Measurements from ENCODE around the gene NABP2. TPM values are rescaled to one million over a fixed set of nuclear protein-coding genes. Genes with fewer than 3 reads are reported as not detected.

The NABP2 gene
- total RNA-seq, 1 donor from 2014 or later: 40.5 TPM

DNA sequence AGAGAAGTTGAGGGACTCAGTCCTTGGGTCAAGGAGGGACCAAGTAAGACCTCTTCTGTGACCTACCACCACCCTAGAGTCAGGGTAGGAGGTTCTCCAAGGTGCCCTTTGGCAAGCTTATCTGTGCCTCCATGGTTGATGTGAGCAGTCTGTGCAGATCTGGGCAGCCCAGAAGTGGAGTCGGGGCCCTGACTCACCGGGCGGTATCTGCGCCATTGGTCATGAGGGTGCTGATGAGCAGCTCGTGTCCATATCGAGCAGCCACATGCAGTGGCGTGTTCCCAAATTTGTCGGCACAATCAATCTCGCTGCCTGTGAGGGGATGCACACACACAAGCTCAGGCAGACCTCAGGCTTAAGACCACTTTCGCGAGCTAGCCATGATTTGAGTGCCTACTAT, 28.9 kb downstream of the NABP2 start:
- no peak for DNase-seq (ENCODE audit: low read depth)
- Histone ChIP-seq H3K36me3 (ENCODE audit: control insufficient read depth, insufficient read depth, low read length) (peaks cover 45% of the 10 kb centered on the region), H3K27me3 (ENCODE audit: control insufficient read depth, insufficient read depth, low read length) (no peaks in the 10 kb centered on the region), H3K4me3 (ENCODE audit: low read depth, low read length) (no peak overlapping the region)
- FAIRE-seq: no peak
- TF ChIP-seq, protein P1, sequence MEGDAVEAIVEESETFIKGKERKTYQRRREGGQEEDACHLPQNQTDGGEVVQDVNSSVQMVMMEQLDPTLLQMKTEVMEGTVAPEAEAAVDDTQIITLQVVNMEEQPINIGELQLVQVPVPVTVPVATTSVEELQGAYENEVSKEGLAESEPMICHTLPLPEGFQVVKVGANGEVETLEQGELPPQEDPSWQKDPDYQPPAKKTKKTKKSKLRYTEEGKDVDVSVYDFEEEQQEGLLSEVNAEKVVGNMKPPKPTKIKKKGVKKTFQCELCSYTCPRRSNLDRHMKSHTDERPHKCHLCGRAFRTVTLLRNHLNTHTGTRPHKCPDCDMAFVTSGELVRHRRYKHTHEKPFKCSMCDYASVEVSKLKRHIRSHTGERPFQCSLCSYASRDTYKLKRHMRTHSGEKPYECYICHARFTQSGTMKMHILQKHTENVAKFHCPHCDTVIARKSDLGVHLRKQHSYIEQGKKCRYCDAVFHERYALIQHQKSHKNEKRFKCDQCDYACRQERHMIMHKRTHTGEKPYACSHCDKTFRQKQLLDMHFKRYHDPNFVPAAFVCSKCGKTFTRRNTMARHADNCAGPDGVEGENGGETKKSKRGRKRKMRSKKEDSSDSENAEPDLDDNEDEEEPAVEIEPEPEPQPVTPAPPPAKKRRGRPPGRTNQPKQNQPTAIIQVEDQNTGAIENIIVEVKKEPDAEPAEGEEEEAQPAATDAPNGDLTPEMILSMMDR (IDR thresholded peaks at IDR 0.05; ENCODE audit: insufficient read depth, low read length, severe bottlenecking): no peak

DNA sequence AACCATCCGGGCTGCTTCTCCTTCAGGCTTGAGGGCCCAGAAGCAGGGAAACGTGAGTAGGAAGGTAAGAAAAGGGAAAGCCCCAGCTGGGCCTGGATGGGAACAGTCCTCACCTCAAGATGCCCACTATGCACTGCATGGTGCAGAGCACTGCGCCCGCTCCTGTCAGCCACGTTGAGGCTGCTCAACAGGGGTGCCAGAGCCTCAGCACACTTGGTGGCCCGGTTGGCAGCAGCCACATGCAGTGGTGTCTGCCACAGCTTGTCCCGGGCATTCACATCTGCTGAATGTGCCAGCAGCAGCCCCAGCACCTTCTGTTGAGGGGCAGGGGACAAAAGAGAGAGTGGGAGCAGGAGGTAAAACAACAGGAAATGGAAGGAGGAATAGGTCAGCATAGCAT, 31.5 kb downstream of the NABP2 start:
- Histone ChIP-seq H3K36me3 (ENCODE audit: control insufficient read depth, insufficient read depth, low read length) (peaks cover 35% of the 10 kb centered on the region), H3K27me3 (ENCODE audit: control insufficient read depth, insufficient read depth, low read length) (no peaks in the 10 kb centered on the region), H3K4me3 (ENCODE audit: low read depth, low read length) (no peak overlapping the region)
- FAIRE-seq: no peak
- TF ChIP-seq, protein P1 (IDR thresholded peaks at IDR 0.05; ENCODE audit: insufficient read depth, low read length, severe bottlenecking): no peak
- no peak for DNase-seq (ENCODE audit: low read depth)

DNA sequence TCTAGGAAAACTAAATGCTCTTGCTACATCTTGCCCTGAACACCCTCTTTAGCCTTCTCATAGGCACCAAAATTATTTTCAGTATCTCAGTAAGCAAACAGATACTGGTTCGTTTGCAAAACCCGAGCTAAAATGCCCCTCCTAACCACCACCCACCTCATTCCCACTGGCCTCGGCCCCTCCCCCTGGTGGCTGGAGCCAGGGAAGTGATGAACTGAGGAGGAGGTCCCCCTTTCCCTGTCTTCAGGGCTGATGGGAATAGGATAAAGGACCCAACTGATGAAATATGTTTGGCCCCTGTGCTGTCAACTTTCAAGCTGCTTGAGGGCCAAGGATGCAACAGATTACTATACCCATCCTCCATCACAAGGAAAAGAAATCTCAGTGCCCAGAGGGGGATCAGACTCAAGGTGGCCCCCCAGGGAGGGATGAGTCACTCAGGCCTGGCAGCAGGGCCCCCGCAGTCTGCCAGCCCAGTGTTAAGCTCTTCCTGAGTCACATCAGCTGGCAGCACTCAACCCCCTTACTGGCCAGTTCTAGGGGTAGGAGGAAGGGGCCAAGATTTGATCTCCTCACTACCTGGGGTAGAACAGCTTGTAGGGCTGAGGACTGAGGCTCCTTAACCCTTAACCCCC, 32.3 kb downstream of the NABP2 start:
- Histone ChIP-seq H3K36me3 (ENCODE audit: control insufficient read depth, insufficient read depth, low read length) (peaks cover 35% of the 10 kb centered on the region), H3K27me3 (ENCODE audit: control insufficient read depth, insufficient read depth, low read length) (no peaks in the 10 kb centered on the region), H3K4me3 (ENCODE audit: low read depth, low read length) (no peak overlapping the region)
- no peak for FAIRE-seq
- TF ChIP-seq, protein P1 (IDR thresholded peaks at IDR 0.05; ENCODE audit: insufficient read depth, low read length, severe bottlenecking): no peak
- DNase-seq (ENCODE audit: low read depth): no peak

DNA sequence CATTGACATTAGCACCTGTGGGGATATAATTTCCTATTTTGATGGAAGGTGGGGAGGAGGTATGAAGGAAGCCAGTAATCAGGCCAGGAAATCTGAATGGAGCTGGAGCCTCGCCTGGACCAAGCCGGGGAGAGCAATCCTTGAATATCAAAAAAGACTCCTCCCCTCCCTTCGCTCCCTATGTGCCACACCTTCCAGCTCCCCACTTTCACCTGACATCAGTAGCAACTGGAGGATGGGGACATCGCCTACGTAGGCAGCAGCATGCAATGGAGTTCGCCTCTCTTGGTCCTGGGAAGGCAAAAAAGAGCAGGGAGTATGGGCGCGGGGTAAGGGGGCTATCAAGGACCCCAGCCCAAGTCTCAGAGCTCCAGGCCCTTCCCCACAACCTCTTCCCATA, 32.9 kb downstream of the NABP2 start:
- H3K27me3 ChIP-seq (ENCODE audit: control insufficient read depth, insufficient read depth, low read length): no peaks in the 10 kb centered on the region
- FAIRE-seq (no peak), DNase-seq (ENCODE audit: low read depth) (no peak)
- TF ChIP-seq, protein P1 (IDR thresholded peaks at IDR 0.05; ENCODE audit: insufficient read depth, low read length, severe bottlenecking): no peak
- H3K4me3 ChIP-seq (ENCODE audit: low read depth, low read length): peak overlapping the region; percentile 72
- H3K36me3 ChIP-seq (ENCODE audit: control insufficient read depth, insufficient read depth, low read length): peaks cover 31% of the 10 kb centered on the region

DNA sequence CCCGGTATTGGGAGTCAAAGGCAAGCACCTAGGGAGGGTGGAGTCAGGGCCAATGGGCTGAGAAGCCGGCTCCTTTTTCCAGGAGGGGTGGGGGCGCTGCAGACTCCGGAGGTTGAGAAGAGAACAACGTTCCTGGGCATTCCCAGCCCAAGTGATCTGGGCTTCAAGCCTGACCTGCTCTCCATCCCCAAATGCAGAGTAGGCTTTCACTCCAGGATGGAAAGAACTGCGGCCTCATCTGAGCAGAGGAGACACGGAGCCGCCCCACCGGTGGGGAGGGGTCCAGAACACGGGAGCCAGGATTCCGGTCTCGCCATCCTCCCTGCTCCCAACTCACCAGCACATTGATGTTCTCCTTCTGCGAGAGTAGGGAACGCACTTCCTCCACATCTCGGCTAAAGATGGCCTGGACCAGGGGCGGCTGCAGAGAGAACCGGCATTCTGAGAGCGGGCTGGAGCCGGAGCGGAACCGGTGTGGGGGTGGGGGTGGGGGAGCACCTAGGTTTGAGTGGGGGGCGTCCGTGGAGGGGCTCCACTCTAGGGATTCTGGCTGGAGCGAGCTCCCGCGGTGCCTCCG, 33.4 kb downstream of the NABP2 start:
- peak overlapping the region; percentile 72 for H3K4me3 ChIP-seq (ENCODE audit: low read depth, low read length)
- no peaks in the 10 kb centered on the region for H3K27me3 ChIP-seq (ENCODE audit: control insufficient read depth, insufficient read depth, low read length)
- DNase-seq (ENCODE audit: low read depth): peak; percentile 44
- H3K36me3 ChIP-seq (ENCODE audit: control insufficient read depth, insufficient read depth, low read length): peaks cover 27% of the 10 kb centered on the region
- TF ChIP-seq, protein P1 (IDR thresholded peaks at IDR 0.05; ENCODE audit: insufficient read depth, low read length, severe bottlenecking): peak; percentile 24
- no peak for FAIRE-seq
